Neural crest cell (in vitro differentiated cells): ENCODE data around the gene CARD10. TPM values are rescaled to one million over a fixed set of nuclear protein-coding genes. Genes with fewer than 3 reads are reported as not detected.

ENCODE experiments used
- DNase-seq: peaks from one replicate; pipeline ENCODE4 v3.0.0; 2021; ENCODE audit warnings: low read depth, mixed read lengths, low spot score
- H3K27ac Mint-ChIP-seq: one replicate; pipeline ENCODE4 v1.8.0; 2021; ENCODE audit warnings: mild to moderate bottlenecking, mixed read lengths; ENCODE audit not compliant: unreplicated experiment
- H3K27me3 Mint-ChIP-seq: 2 replicates; pipeline ENCODE4 v1.8.0; 2021; ENCODE audit warnings: low read depth, mild to moderate bottlenecking, mixed read lengths
- H3K36me3 Mint-ChIP-seq: 2 replicates; pipeline ENCODE4 v1.8.0; 2021; ENCODE audit warnings: low read depth, mild to moderate bottlenecking, mixed read lengths
- H3K4me1 Mint-ChIP-seq: 2 replicates; pipeline ENCODE4 v1.8.0; 2021; ENCODE audit warnings: mixed read lengths
- H3K4me3 Mint-ChIP-seq: one replicate; pipeline ENCODE4 v1.8.0; 2021; ENCODE audit warnings: mild to moderate bottlenecking, mixed read lengths
- H3K9me3 Mint-ChIP-seq: 2 replicates; pipeline ENCODE4 v1.8.0; 2021; ENCODE audit warnings: mixed read lengths
- total RNA-seq: library from RNA; stranded (reverse); gene quantifications from 2 replicates; pipeline ENCODE4 v1.2.1, GENCODE V29; 2021
- TF ChIP-seq, protein P1 (sequence below): fragments of 200-600 bp; sonication (generic); conservative IDR thresholded peaks from 2 replicates; pipeline ENCODE4 v1.5.0; 2021; ENCODE audit warnings: antibody characterized with exemption, mild to moderate bottlenecking

Gene CARD10
- total RNA-seq, 1 donor from 2014 or later = 7.3 TPM

DNA sequence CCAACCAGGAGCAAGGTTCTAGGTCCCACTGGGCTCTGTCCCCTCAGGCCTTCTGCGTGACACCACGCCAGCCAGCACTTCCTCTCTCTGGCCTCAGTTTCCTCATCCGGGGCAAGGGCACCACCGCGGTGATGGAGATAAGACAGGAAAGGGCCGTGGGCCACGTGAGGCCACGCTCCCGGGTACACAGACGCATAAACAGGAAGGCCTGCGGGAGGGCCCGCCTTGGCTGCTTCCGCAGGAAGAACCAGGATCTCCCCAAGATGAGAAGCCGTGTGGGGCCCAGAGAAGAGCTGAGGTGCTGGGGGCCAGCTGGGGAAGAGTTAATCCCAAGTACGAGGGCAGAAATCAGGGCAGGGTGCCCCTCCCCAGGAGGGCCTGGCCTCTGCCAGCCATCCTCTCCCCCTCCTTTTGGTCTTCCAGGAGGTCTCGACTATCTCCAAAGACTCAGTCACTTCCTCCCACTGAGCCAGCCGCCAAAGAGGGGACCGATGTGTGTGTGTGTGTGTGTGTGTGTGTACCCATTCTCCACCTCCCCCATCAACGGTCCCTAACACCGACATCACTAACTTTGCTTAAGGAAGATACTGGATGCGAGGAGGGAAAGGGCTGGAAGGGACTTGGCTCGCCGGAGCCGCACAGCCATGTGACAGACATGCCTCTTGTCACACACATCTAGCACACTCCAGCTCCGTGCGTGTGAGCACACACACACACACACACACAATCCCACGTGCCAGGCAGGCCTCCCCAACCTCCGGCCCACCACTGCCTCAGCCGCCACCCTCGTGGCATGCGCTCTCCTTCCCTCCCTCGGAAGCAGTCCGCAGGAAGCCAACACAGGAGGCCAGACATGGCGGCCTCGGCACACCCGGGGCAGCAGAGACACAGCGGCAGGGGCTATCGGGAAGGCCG, 34.5 kb downstream of the CARD10 start:
- no peaks in the 10 kb centered on the region for H3K9me3 Mint-ChIP-seq
- H3K27me3 Mint-ChIP-seq = peaks cover 20% of the 10 kb centered on the region
- TF ChIP-seq, protein P1, sequence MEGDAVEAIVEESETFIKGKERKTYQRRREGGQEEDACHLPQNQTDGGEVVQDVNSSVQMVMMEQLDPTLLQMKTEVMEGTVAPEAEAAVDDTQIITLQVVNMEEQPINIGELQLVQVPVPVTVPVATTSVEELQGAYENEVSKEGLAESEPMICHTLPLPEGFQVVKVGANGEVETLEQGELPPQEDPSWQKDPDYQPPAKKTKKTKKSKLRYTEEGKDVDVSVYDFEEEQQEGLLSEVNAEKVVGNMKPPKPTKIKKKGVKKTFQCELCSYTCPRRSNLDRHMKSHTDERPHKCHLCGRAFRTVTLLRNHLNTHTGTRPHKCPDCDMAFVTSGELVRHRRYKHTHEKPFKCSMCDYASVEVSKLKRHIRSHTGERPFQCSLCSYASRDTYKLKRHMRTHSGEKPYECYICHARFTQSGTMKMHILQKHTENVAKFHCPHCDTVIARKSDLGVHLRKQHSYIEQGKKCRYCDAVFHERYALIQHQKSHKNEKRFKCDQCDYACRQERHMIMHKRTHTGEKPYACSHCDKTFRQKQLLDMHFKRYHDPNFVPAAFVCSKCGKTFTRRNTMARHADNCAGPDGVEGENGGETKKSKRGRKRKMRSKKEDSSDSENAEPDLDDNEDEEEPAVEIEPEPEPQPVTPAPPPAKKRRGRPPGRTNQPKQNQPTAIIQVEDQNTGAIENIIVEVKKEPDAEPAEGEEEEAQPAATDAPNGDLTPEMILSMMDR = no peak
- no peak overlapping the region for H3K4me3 Mint-ChIP-seq
- no peaks in the 10 kb centered on the region for H3K36me3 Mint-ChIP-seq
- DNase-seq = no peak
- H3K4me1 Mint-ChIP-seq = peaks cover 31% of the 10 kb centered on the region
- no peak overlapping the region for H3K27ac Mint-ChIP-seq

DNA sequence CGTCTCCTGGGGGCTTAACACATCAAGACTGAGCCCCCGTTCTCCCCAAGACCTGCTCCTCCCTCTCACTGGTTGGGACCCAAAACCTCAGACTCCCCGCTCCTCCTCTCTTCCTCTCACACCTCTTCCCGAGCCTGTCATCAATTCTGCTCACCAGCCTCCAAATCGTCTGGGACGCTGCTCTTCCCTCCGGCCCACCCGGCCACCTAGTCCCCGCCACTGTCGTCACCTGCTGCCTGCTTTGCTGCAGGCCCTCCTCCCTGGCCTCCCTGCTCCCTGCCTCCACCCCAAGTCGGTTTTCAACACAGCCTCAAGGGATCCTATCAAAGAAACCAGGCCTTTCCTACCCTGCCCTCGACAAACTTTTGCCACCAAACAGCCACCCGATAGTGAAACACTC, 36.2 kb downstream of the CARD10 start:
- Mint-ChIP-seq H3K27ac (peak overlapping the region; percentile 95), H3K4me1 (peaks cover 31% of the 10 kb centered on the region), H3K9me3 (no peaks in the 10 kb centered on the region), H3K36me3 (no peaks in the 10 kb centered on the region), H3K4me3 (no peak overlapping the region), H3K27me3 (peaks cover 20% of the 10 kb centered on the region)
- TF ChIP-seq, protein P1 = no peak
- DNase-seq = no peak

DNA sequence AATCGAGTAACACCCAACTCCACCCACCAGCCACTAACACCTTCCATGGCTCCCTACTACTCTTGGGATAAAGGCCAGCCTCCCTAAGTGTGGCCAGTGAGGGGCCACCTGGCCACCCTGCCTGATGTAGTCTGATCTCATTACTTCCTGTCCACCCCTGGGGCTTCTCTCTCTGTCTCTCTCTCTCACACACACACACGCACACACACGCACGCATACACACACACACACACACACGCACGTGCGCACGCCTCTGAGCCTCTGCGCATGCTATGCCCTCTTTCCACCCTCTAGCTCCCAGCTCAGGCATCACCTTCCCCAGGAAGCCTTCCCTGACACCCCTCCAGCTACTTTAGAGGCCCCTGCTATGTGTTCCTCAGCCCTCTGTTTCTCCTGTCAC, 37.0 kb downstream of the CARD10 start:
- Mint-ChIP-seq H3K27me3 (peaks cover 17% of the 10 kb centered on the region), H3K4me1 (peaks cover 27% of the 10 kb centered on the region), H3K27ac (no peak overlapping the region), H3K36me3 (no peaks in the 10 kb centered on the region), H3K4me3 (no peak overlapping the region), H3K9me3 (no peaks in the 10 kb centered on the region)
- TF ChIP-seq, protein P1 = no peak
- no peak for DNase-seq

DNA sequence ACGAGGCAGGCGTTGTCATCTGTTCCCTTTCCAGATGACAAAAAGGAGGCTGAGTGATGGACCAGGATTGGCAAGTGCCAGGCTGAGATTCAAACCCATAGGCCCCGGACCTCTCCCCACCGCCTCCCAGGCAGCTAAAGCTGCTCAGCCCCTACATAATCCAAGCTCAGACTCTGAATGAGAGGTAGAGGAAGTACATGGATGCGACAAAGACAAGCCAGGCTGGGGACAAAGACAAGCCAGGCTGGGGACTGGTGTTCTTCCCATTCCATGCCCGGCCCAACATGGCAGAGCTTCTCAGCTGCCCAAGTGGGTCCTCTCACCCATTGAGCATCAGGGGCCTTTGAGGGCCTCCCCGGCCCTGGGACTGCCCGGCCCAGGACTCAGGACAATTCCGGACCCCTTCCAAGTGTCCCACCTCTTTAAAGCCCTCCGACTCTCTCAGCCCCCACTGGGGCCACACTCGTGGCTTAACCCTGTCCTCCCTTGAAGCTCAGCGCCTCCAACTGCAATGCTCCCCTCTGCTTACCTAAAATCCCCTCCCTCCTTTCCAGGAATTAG, 37.8 kb downstream of the CARD10 start:
- peaks cover 13% of the 10 kb centered on the region for H3K27me3 Mint-ChIP-seq

DNA sequence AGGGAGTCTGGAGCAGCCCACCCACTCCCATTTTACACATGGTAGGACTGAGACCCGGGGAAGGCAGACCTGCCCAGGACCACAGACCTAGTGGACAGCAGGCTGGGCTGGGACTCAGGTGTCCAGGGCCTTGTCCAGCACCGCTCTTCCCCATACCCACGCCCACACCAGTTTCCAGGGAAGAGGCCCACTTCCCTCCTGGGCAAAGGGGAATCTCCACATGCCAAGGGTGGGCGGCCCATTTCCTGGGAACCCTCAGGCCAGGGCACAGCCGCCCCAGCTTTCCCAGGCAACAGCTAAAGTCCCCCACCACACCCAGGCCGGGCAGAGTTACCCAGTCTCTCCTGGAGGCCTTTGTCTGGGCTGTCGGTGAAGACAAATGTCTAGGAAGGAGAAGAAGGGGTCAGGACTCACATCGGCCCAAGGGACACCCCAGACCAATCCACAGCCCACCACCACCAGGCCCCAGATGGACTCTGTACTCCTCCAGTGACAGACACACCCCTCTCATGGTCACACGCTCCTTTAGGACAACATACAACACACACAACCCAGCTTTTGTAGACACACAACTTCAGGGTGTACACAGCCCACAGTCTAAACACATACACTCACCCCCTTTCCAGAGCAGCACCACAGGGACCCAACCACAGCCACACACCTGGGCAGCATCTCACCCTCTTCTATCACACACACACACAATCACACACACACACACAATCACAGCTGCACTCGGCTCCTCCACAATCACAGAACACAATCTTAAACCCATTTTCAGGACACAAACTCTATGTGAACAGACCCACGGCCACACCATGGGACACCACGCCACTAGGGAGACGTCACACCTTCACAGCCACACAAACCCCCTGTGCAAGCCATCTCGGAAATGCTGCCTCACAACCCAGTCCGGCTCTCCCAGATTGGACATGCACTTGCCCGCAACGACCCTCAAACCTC, 38.5 kb downstream of the CARD10 start:
- H3K4me3 Mint-ChIP-seq = no peak overlapping the region
- no peaks in the 10 kb centered on the region for H3K36me3 Mint-ChIP-seq
- no peaks in the 10 kb centered on the region for H3K9me3 Mint-ChIP-seq
- H3K27ac Mint-ChIP-seq = no peak overlapping the region
- TF ChIP-seq, protein P1 = no peak
- H3K27me3 Mint-ChIP-seq = peaks cover 16% of the 10 kb centered on the region
- no peak for DNase-seq
- H3K4me1 Mint-ChIP-seq = peaks cover 18% of the 10 kb centered on the region

More for the DNA sequence above, 37.8 kb downstream of the CARD10 start:
- peaks cover 19% of the 10 kb centered on the region for H3K4me1 Mint-ChIP-seq
- no peak for DNase-seq
- H3K9me3 Mint-ChIP-seq = no peaks in the 10 kb centered on the region
- no peak overlapping the region for H3K27ac Mint-ChIP-seq
- no peaks in the 10 kb centered on the region for H3K36me3 Mint-ChIP-seq
- TF ChIP-seq, protein P1 = no peak
- H3K4me3 Mint-ChIP-seq = no peak overlapping the region
